H9 (cell line): ENCODE measurements around the gene TNFAIP2. TPM values are rescaled to one million over a fixed set of nuclear protein-coding genes. Genes with fewer than 3 reads are reported as not detected.

ENCODE experiments used
- DNase-seq: peaks from one replicate; pipeline ENCODE4 v3.0.0-alpha.2; 2017
- H2AFZ ChIP-seq: one replicate; pipeline ENCODE4 v1.6.1; 2013; ENCODE audit warnings: mild to moderate bottlenecking, low read length, control low read depth, moderate library complexity
- H2AK5ac ChIP-seq: 2 replicates; pipeline ENCODE4 v1.6.1; 2013; ENCODE audit warnings: low read length, control low read depth, mixed read lengths; ENCODE audit not compliant: insufficient read length
- H2BK120ac ChIP-seq: one replicate; pipeline ENCODE4 v1.6.1; 2013; ENCODE audit warnings: low read depth, mild to moderate bottlenecking, low read length, control low read depth, inconsistent platforms; ENCODE audit not compliant: poor library complexity, severe bottlenecking
- H2BK12ac ChIP-seq: 2 replicates; pipeline ENCODE4 v1.6.1; 2013; ENCODE audit warnings: low read length, control low read depth, mixed read lengths, low read depth; ENCODE audit not compliant: insufficient read length
- H2BK15ac ChIP-seq: 2 replicates; pipeline ENCODE4 v1.6.1; 2013; ENCODE audit warnings: low read depth, low read length, control low read depth
- H2BK20ac ChIP-seq: one replicate; pipeline ENCODE4 v1.6.1; 2013; ENCODE audit warnings: low read depth, mild to moderate bottlenecking, low read length, control low read depth, inconsistent platforms; ENCODE audit not compliant: poor library complexity, severe bottlenecking
- H2BK5ac ChIP-seq: 2 replicates; pipeline ENCODE4 v1.6.1; 2013; ENCODE audit warnings: low read length, control low read depth, mixed read lengths; ENCODE audit not compliant: insufficient read length
- H3K14ac ChIP-seq: 2 replicates; pipeline ENCODE4 v1.6.1; 2013; ENCODE audit warnings: low read length, control low read depth; ENCODE audit not compliant: insufficient read depth
- H3K18ac ChIP-seq: 2 replicates; pipeline ENCODE4 v1.6.1; 2013; ENCODE audit warnings: low read depth, mild to moderate bottlenecking, mixed read lengths, low read length, control low read depth; ENCODE audit not compliant: insufficient read length
- H3K23ac ChIP-seq: 2 replicates; pipeline ENCODE4 v1.6.1; 2013; ENCODE audit warnings: low read length, control low read depth, mixed read lengths, low read depth; ENCODE audit not compliant: insufficient read length
- H3K23me2 ChIP-seq: 2 replicates; pipeline ENCODE4 v1.6.1; 2013; ENCODE audit warnings: low read depth, mild to moderate bottlenecking, mixed read lengths, low read length, control low read depth; ENCODE audit not compliant: insufficient read length, poor library complexity, severe bottlenecking
- H3K27ac ChIP-seq: 2 replicates; pipeline ENCODE4 v1.5.1; 2013; ENCODE audit warnings: low read length, control low read depth, mixed read lengths, low read depth; ENCODE audit not compliant: insufficient read length
- H3K27me3 ChIP-seq: 2 replicates; pipeline ENCODE4 v1.6.1; 2013; ENCODE audit warnings: low read length, control low read depth, inconsistent platforms; ENCODE audit not compliant: insufficient read depth
- H3K4ac ChIP-seq: 2 replicates; pipeline ENCODE4 v1.6.1; 2013; ENCODE audit warnings: low read depth, mild to moderate bottlenecking, control low read depth, inconsistent platforms, low read length, moderate library complexity
- H3K4me1 ChIP-seq: 2 replicates; pipeline ENCODE4 v1.6.1; 2013; ENCODE audit warnings: low read length, control low read depth, inconsistent platforms; ENCODE audit not compliant: insufficient read depth
- H3K4me2 ChIP-seq: 2 replicates; pipeline ENCODE4 v1.6.1; 2013; ENCODE audit warnings: low read length, control low read depth, mixed read lengths; ENCODE audit not compliant: insufficient read length, insufficient read depth
- H3K56ac ChIP-seq: 2 replicates; pipeline ENCODE4 v1.6.1; 2013; ENCODE audit warnings: low read depth, mild to moderate bottlenecking, mixed read lengths, low read length, control low read depth; ENCODE audit not compliant: insufficient read length
- H3K79me1 ChIP-seq: 2 replicates; pipeline ENCODE4 v1.6.1; 2013; ENCODE audit warnings: low read depth, mild to moderate bottlenecking, moderate library complexity, low read length, control low read depth, inconsistent platforms; ENCODE audit not compliant: insufficient read depth, poor library complexity, severe bottlenecking
- H3K79me2 ChIP-seq: 2 replicates; pipeline ENCODE4 v1.6.1; 2013; ENCODE audit warnings: low read length, control low read depth, inconsistent platforms; ENCODE audit not compliant: insufficient read depth
- H3K9ac ChIP-seq: 2 replicates; pipeline ENCODE4 v1.6.1; 2013; ENCODE audit warnings: low read length, control low read depth, mixed read lengths; ENCODE audit not compliant: insufficient read length; ENCODE audit errors: extremely low read depth
- H3K9me3 ChIP-seq: one replicate; pipeline ENCODE4 v1.6.1; 2013; ENCODE audit warnings: low read depth, low read length, inconsistent platforms; ENCODE audit not compliant: control insufficient read depth
- H3T11ph ChIP-seq: one replicate; pipeline ENCODE4 v1.6.1; 2013; ENCODE audit warnings: mild to moderate bottlenecking, low read length, control low read depth, inconsistent platforms
- H4K20me1 ChIP-seq: one replicate; pipeline ENCODE4 v1.6.1; 2013; ENCODE audit not compliant: control insufficient read depth, insufficient read length, insufficient read depth
- H4K5ac ChIP-seq: 2 replicates; pipeline ENCODE4 v1.6.1; 2013; ENCODE audit warnings: low read depth, mild to moderate bottlenecking, mixed read lengths, low read length, control low read depth; ENCODE audit not compliant: insufficient read length
- H4K8ac ChIP-seq: replicated peaks from 2 replicates; pipeline ENCODE4 v1.6.1; 2013; ENCODE audit warnings: low read length, control low read depth, mixed read lengths, low read depth; ENCODE audit not compliant: insufficient read length
- H4K91ac ChIP-seq: 2 replicates; pipeline ENCODE4 v1.6.1; 2013; ENCODE audit warnings: low read depth, mild to moderate bottlenecking, moderate library complexity, mixed read lengths, low read length, control low read depth; ENCODE audit not compliant: insufficient read length
- H3K27ac Mint-ChIP-seq, 3 experiments: 2 replicates in 2 of 3; 3 replicates in 1 of 3; pipeline ENCODE4 v1.8.0; 2020 to 2021; ENCODE audit warnings: mixed read lengths in 3 of 3, mild to moderate bottlenecking in 1 of 3, moderate library complexity in 1 of 3
- H3K27me3 Mint-ChIP-seq: 2 replicates; pipeline ENCODE4 v1.8.0; 2021; ENCODE audit warnings: low read depth, mild to moderate bottlenecking, moderate library complexity, mixed read lengths
- H3K36me3 Mint-ChIP-seq, 3 experiments: 2 replicates in 2 of 3; 3 replicates in 1 of 3; pipeline ENCODE4 v1.8.0; 2020 to 2021; ENCODE audit warnings: low read depth in 3 of 3, mixed read lengths in 3 of 3; ENCODE audit not compliant: insufficient read depth in 1 of 3
- H3K4me1 Mint-ChIP-seq, 2 experiments: 2 replicates each; pipeline ENCODE4 v1.8.0; 2020; ENCODE audit warnings: mixed read lengths in 2 of 2
- H3K4me3 Mint-ChIP-seq, 2 experiments: 2 replicates in 1 of 2; 3 replicates in 1 of 2; pipeline ENCODE4 v1.8.0; 2020 to 2021; ENCODE audit warnings: mild to moderate bottlenecking in 2 of 2, mixed read lengths in 2 of 2, moderate library complexity in 1 of 2
- H3K9me3 Mint-ChIP-seq, 2 experiments: 2 replicates in 1 of 2; 3 replicates in 1 of 2; pipeline ENCODE4 v1.8.0; 2020; ENCODE audit warnings: mild to moderate bottlenecking in 2 of 2, mixed read lengths in 2 of 2, moderate library complexity in 1 of 2
- WGBS: extraction: QIAGEN DNeasy Blood & Tissue Kit; methylation state at CpG from one replicate; pipeline ENCODE4 v1.1.7; 2013; ENCODE audit warnings: missing lambda C conversion rate, low lambda C conversion rate, mixed read lengths; ENCODE audit not compliant: insufficient read length; ENCODE audit errors: extremely low coverage; 5-methylcytosine and 5-hydroxymethylcytosine counted together
- total RNA-seq: library from RNA; stranded (reverse); gene quantifications from 2 replicates; pipeline ENCODE4 v1.2.1, GENCODE V29; 2021
- TF ChIP-seq, protein P1 (sequence below): fragments of 200-600 bp; sonication (generic); conservative IDR thresholded peaks from 3 replicates; pipeline ENCODE4 v1.8.0; 2021; ENCODE audit warnings: antibody characterized with exemption, mild to moderate bottlenecking

TNFAIP2 gene
- total RNA-seq, 1 experiment from 2014 or later: 29.3 TPM

DNA sequence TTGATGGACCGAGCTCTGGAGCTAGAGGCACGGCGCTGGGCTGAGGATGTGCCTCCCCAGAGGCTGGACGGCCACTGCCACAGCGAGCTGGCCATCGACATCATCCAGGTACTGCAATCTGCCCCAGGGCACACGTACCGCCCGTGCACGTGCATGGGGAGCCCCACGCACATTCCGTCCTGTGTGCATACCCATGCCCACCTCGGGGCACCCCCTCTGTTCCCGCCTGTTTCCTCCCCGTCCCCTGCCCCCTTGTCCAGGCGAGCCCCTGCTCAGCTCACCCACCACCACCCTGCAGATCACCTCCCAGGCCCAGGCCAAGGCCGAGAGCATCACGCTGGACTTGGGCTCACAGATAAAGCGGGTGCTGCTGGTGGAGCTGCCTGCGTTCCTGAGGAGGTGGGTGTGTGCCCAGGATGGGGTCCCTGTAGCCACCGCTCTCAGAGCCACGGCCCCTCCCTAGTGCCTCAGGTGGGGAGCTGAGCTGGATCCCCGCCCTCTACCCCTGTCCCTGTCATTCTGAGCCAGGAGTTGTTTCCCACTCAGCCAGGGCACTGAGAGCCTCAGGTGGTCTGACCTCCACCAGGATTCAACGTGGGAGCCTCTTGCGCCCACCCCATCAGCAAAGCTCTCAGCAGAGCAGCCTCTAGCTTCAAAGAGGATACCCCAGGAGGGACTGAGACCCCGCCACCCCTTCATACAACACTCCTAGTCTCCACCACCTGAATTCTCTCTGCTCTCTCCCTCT, 6.9 kb downstream of the TNFAIP2 start:
- H3K23ac ChIP-seq: no peak overlapping the region
- H3K9me3 ChIP-seq: no peaks in the 10 kb centered on the region
- H2BK120ac ChIP-seq: no peak overlapping the region
- H3K79me2 ChIP-seq: no peaks in the 10 kb centered on the region
- H2AK5ac ChIP-seq: no peak overlapping the region
- H2BK12ac ChIP-seq: no peak overlapping the region
- no peak overlapping the region for H3K14ac ChIP-seq
- no peaks in the 10 kb centered on the region for H3K4me1 ChIP-seq
- H4K5ac ChIP-seq: no peak overlapping the region
- no peak overlapping the region for H3K4ac ChIP-seq
- no peak overlapping the region for H2BK15ac ChIP-seq
- Mint-ChIP-seq H3K4me1 (peaks cover 4 to 16% of the 10 kb centered on the region in 2 experiments; a peak in 3 of 4 replicates), H3K36me3 (peaks cover 9 to 26% (median 17%) of the 10 kb centered on the region in 3 experiments; a peak in 6 of 7 replicates), H3K27ac (peak overlapping the region in 1 of 3 experiments; percentile 27; a peak in 1 of 7 replicates), H3K4me3 (no peak overlapping the region), H3K27me3 (peaks cover 25% of the 10 kb centered on the region), H3K9me3 (no peaks in the 10 kb centered on the region; a peak in 1 of 5 replicates)
- H4K8ac ChIP-seq: no peak overlapping the region
- no peak overlapping the region for H3K18ac ChIP-seq
- H2AFZ ChIP-seq: no peak overlapping the region
- no peak overlapping the region for H3K4me2 ChIP-seq
- no peak overlapping the region for H3K27ac ChIP-seq
- H4K20me1 ChIP-seq: peaks cover 6% of the 10 kb centered on the region
- H3K56ac ChIP-seq: no peak overlapping the region
- no CpG with 5 or more reads among the region's 26 CpGs for WGBS
- no peak overlapping the region for H2BK5ac ChIP-seq
- no peak overlapping the region for H3K9ac ChIP-seq
- H2BK20ac ChIP-seq: no peak overlapping the region
- H3K27me3 ChIP-seq: no peaks in the 10 kb centered on the region
- DNase-seq: no peak
- no peaks in the 10 kb centered on the region for H3K23me2 ChIP-seq
- no peaks in the 10 kb centered on the region for H3K79me1 ChIP-seq
- no peak overlapping the region for H4K91ac ChIP-seq
- TF ChIP-seq, protein P1, sequence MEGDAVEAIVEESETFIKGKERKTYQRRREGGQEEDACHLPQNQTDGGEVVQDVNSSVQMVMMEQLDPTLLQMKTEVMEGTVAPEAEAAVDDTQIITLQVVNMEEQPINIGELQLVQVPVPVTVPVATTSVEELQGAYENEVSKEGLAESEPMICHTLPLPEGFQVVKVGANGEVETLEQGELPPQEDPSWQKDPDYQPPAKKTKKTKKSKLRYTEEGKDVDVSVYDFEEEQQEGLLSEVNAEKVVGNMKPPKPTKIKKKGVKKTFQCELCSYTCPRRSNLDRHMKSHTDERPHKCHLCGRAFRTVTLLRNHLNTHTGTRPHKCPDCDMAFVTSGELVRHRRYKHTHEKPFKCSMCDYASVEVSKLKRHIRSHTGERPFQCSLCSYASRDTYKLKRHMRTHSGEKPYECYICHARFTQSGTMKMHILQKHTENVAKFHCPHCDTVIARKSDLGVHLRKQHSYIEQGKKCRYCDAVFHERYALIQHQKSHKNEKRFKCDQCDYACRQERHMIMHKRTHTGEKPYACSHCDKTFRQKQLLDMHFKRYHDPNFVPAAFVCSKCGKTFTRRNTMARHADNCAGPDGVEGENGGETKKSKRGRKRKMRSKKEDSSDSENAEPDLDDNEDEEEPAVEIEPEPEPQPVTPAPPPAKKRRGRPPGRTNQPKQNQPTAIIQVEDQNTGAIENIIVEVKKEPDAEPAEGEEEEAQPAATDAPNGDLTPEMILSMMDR: no peak
- no peak overlapping the region for H3T11ph ChIP-seq
